HUES6 (cell line): ENCODE measurements around the gene SPRYD3.

ENCODE experiments used
- H3K27ac ChIP-seq: 2 replicates; pipeline ENCODE4 v1.7.0; 2013; ENCODE audit warnings: low read depth, mild to moderate bottlenecking, low read length, inconsistent platforms
- H3K27me3 ChIP-seq: 2 replicates; pipeline ENCODE4 v1.6.1; 2013; ENCODE audit warnings: low read length; ENCODE audit not compliant: control insufficient read depth, insufficient read depth
- H3K36me3 ChIP-seq: 2 replicates; pipeline ENCODE4 v1.6.1; 2013; ENCODE audit warnings: low read length; ENCODE audit not compliant: control insufficient read depth, insufficient read depth
- H3K4me1 ChIP-seq: 2 replicates; pipeline ENCODE4 v1.6.1; 2013; ENCODE audit warnings: low read length; ENCODE audit not compliant: control insufficient read depth, insufficient read depth
- H3K4me3 ChIP-seq: 2 replicates; pipeline ENCODE4 v1.5.1; 2013; ENCODE audit warnings: low read depth, low read length
- H3K9ac ChIP-seq: one replicate; pipeline ENCODE4 v1.6.1; 2013; ENCODE audit warnings: mild to moderate bottlenecking, low read length
- H3K9me3 ChIP-seq: 2 replicates; pipeline ENCODE4 v1.6.1; 2013; ENCODE audit warnings: low read depth, low read length; ENCODE audit not compliant: control insufficient read depth, insufficient read depth

The SPRYD3 gene

GRCh38 chr12:53079226-53080117, at the start of gene SPRYD3:
Gene SPRYD3 (minus strand): TSS chr12:53079390. CDS start chr12:53079333, 57 bp downstream.
- Histone ChIP-seq H3K36me3 (peaks cover 5% of the 10 kb centered on the region; the same call in 1 of the 2 replicates), H3K27me3 (peaks cover 21% of the 10 kb centered on the region), H3K27ac (peak within 1 kb of the TSS; percentile 49; the same call in 1 of the 2 replicates), H3K4me1 (peaks cover 9% of the 10 kb centered on the region), H3K4me3 (peak within 1 kb of the TSS; percentile 66), H3K9me3 (no peaks in the 10 kb centered on the region), H3K9ac (peak within 1 kb of the TSS; percentile 69)

GRCh38 chr12:53127169-53127568, 48.0 kb upstream of the SPRYD3 start:
- H3K9ac ChIP-seq = no peak overlapping the region
- no peaks in the 10 kb centered on the region for H3K36me3 ChIP-seq
- H3K27ac ChIP-seq = no peak overlapping the region
- no peaks in the 10 kb centered on the region for H3K9me3 ChIP-seq
- no peaks in the 10 kb centered on the region for H3K4me1 ChIP-seq
- peaks cover 16% of the 10 kb centered on the region for H3K27me3 ChIP-seq
- no peak overlapping the region for H3K4me3 ChIP-seq

- H3K9ac ChIP-seq = no peak overlapping the region
- no peak overlapping the region for H3K4me3 ChIP-seq
- no peaks in the 10 kb centered on the region for H3K36me3 ChIP-seq
- H3K9me3 ChIP-seq = no peaks in the 10 kb centered on the region
- peaks cover 12% of the 10 kb centered on the region for H3K27me3 ChIP-seq
- H3K27ac ChIP-seq = no peak overlapping the region
- no peaks in the 10 kb centered on the region for H3K4me1 ChIP-seq
These were observed 45.1 kb upstream of the SPRYD3 start for GRCh38 chr12:53124352-53124723.

- Histone ChIP-seq H3K4me1 (no peaks in the 10 kb centered on the region), H3K9ac (no peak overlapping the region), H3K27ac (no peak overlapping the region), H3K36me3 (no peaks in the 10 kb centered on the region), H3K9me3 (no peaks in the 10 kb centered on the region), H3K4me3 (no peak overlapping the region), H3K27me3 (peaks cover 7% of the 10 kb centered on the region; the same call in 1 of the 2 replicates)
These were observed 44.6 kb upstream of the SPRYD3 start for GRCh38 chr12:53123578-53124351.

GRCh38 chr12:53122961-53123468, 43.8 kb upstream of the SPRYD3 start:
- Histone ChIP-seq H3K9ac (no peak overlapping the region), H3K4me3 (no peak overlapping the region), H3K4me1 (no peaks in the 10 kb centered on the region), H3K27ac (no peak overlapping the region), H3K27me3 (0 out of 2 replicates have a peak, but pooled peaks cover 4% of the 10 kb centered on the region), H3K9me3 (no peaks in the 10 kb centered on the region), H3K36me3 (no peaks in the 10 kb centered on the region)

GRCh38 chr12:53120685-53121525, 41.7 kb upstream of the SPRYD3 start:
- H3K27ac ChIP-seq = no peak overlapping the region
- no peaks in the 10 kb centered on the region for H3K36me3 ChIP-seq
- no peak overlapping the region for H3K9ac ChIP-seq
- H3K9me3 ChIP-seq = no peaks in the 10 kb centered on the region
- no peaks in the 10 kb centered on the region for H3K4me1 ChIP-seq
- no peak overlapping the region for H3K4me3 ChIP-seq
- H3K27me3 ChIP-seq = no peaks in the 10 kb centered on the region

- no peak overlapping the region for H3K9ac ChIP-seq
- H3K27me3 ChIP-seq = no peaks in the 10 kb centered on the region
- H3K4me1 ChIP-seq = no peaks in the 10 kb centered on the region
- H3K36me3 ChIP-seq = no peaks in the 10 kb centered on the region
- H3K27ac ChIP-seq = no peak overlapping the region
- H3K9me3 ChIP-seq = no peaks in the 10 kb centered on the region
- H3K4me3 ChIP-seq = no peak overlapping the region
These were observed 39.6 kb upstream of the SPRYD3 start for GRCh38 chr12:53118751-53119300.

- H3K9ac ChIP-seq = no peak overlapping the region
- H3K4me3 ChIP-seq = no peak overlapping the region
- H3K27me3 ChIP-seq = no peaks in the 10 kb centered on the region
- H3K27ac ChIP-seq = no peak overlapping the region
- H3K4me1 ChIP-seq = no peaks in the 10 kb centered on the region
- no peaks in the 10 kb centered on the region for H3K36me3 ChIP-seq
- H3K9me3 ChIP-seq = no peaks in the 10 kb centered on the region
These were observed 36.9 kb upstream of the SPRYD3 start for GRCh38 chr12:53115891-53116648.

- 0 out of 2 replicates have a peak, but pooled peaks cover 1% of the 10 kb centered on the region for H3K9me3 ChIP-seq
- no peak overlapping the region for H3K4me3 ChIP-seq
- no peak overlapping the region for H3K27ac ChIP-seq
- H3K27me3 ChIP-seq = no peaks in the 10 kb centered on the region
- H3K4me1 ChIP-seq = no peaks in the 10 kb centered on the region
- H3K9ac ChIP-seq = no peak overlapping the region
- no peaks in the 10 kb centered on the region for H3K36me3 ChIP-seq
These were observed 36.1 kb upstream of the SPRYD3 start for GRCh38 chr12:53115112-53115890.
